ENCODE measurements around the gene SMYD1.

DNA sequence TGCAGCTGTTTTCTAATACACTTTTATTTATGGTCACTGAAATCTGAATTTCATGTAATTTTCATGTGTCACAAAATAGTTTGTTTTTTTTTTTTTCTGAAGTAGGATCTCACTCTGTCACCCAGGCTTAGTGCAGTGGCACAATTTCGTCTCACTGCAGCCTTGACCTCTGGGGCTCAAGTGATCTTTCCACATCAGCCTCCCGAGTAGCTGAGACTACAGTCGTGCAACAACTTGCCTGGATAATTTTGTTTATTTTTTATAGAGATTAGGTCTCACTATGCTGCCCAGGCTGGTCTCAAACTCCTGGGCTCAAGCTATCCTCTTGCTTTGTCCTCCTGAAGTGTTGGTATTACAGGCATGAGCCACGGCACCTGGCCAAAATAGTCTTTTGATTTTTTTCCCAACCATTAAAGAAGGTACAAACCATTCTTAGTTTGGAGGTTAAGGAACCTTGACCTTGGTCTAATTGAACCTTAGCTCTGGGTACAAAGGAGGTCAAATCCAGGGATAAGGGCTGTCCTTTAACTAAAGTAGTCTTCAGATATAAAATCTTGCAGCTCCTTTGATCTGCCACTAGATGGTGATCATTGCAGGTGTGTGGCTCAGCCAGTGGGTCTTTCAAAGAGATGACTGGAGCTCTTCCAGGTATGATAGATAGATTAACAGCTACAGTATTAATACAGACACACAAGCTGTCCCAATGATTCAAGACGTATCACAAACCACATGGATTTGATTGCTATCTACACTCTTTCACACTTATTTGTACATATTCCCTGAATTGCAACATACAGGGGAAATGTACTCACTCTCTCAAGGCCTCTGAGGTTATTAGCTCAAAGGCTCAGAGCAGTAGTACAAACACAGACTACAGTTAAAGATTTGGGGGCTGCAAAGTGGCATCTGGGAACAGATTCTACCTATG, 7.4 kb upstream of the SMYD1 start:
- TF ChIP-seq, protein P1, sequence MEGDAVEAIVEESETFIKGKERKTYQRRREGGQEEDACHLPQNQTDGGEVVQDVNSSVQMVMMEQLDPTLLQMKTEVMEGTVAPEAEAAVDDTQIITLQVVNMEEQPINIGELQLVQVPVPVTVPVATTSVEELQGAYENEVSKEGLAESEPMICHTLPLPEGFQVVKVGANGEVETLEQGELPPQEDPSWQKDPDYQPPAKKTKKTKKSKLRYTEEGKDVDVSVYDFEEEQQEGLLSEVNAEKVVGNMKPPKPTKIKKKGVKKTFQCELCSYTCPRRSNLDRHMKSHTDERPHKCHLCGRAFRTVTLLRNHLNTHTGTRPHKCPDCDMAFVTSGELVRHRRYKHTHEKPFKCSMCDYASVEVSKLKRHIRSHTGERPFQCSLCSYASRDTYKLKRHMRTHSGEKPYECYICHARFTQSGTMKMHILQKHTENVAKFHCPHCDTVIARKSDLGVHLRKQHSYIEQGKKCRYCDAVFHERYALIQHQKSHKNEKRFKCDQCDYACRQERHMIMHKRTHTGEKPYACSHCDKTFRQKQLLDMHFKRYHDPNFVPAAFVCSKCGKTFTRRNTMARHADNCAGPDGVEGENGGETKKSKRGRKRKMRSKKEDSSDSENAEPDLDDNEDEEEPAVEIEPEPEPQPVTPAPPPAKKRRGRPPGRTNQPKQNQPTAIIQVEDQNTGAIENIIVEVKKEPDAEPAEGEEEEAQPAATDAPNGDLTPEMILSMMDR (conservative IDR thresholded peaks at IDR 0.05) = peak; percentile 85
- no peak for TF ChIP-seq ZFX (IDR thresholded peaks at IDR 0.05)
